H9 (cell line): Measurements from ENCODE around the gene HMCES. TPM values are rescaled to one million over a fixed set of nuclear protein-coding genes. Genes with fewer than 3 reads are reported as not detected.

Source experiments
- DNase-seq: peaks from one replicate; pipeline ENCODE4 v3.0.0-alpha.2; 2017
- H2AFZ ChIP-seq: one replicate; pipeline ENCODE4 v1.6.1; 2013; ENCODE audit warnings: mild to moderate bottlenecking, low read length, control low read depth, moderate library complexity
- H2AK5ac ChIP-seq: 2 replicates; pipeline ENCODE4 v1.6.1; 2013; ENCODE audit warnings: low read length, control low read depth, mixed read lengths; ENCODE audit not compliant: insufficient read length
- H2BK120ac ChIP-seq: one replicate; pipeline ENCODE4 v1.6.1; 2013; ENCODE audit warnings: low read depth, mild to moderate bottlenecking, low read length, control low read depth, inconsistent platforms; ENCODE audit not compliant: poor library complexity, severe bottlenecking
- H2BK12ac ChIP-seq: 2 replicates; pipeline ENCODE4 v1.6.1; 2013; ENCODE audit warnings: low read length, control low read depth, mixed read lengths, low read depth; ENCODE audit not compliant: insufficient read length
- H2BK15ac ChIP-seq: 2 replicates; pipeline ENCODE4 v1.6.1; 2013; ENCODE audit warnings: low read depth, low read length, control low read depth
- H2BK20ac ChIP-seq: one replicate; pipeline ENCODE4 v1.6.1; 2013; ENCODE audit warnings: low read depth, mild to moderate bottlenecking, low read length, control low read depth, inconsistent platforms; ENCODE audit not compliant: poor library complexity, severe bottlenecking
- H2BK5ac ChIP-seq: 2 replicates; pipeline ENCODE4 v1.6.1; 2013; ENCODE audit warnings: low read length, control low read depth, mixed read lengths; ENCODE audit not compliant: insufficient read length
- H3K14ac ChIP-seq: 2 replicates; pipeline ENCODE4 v1.6.1; 2013; ENCODE audit warnings: low read length, control low read depth; ENCODE audit not compliant: insufficient read depth
- H3K18ac ChIP-seq: 2 replicates; pipeline ENCODE4 v1.6.1; 2013; ENCODE audit warnings: low read depth, mild to moderate bottlenecking, mixed read lengths, low read length, control low read depth; ENCODE audit not compliant: insufficient read length
- H3K23ac ChIP-seq: 2 replicates; pipeline ENCODE4 v1.6.1; 2013; ENCODE audit warnings: low read length, control low read depth, mixed read lengths, low read depth; ENCODE audit not compliant: insufficient read length
- H3K23me2 ChIP-seq: 2 replicates; pipeline ENCODE4 v1.6.1; 2013; ENCODE audit warnings: low read depth, mild to moderate bottlenecking, mixed read lengths, low read length, control low read depth; ENCODE audit not compliant: insufficient read length, poor library complexity, severe bottlenecking
- H3K27ac ChIP-seq: 2 replicates; pipeline ENCODE4 v1.5.1; 2013; ENCODE audit warnings: low read length, control low read depth, mixed read lengths, low read depth; ENCODE audit not compliant: insufficient read length
- H3K27me3 ChIP-seq: 2 replicates; pipeline ENCODE4 v1.6.1; 2013; ENCODE audit warnings: low read length, control low read depth, inconsistent platforms; ENCODE audit not compliant: insufficient read depth
- H3K4ac ChIP-seq: 2 replicates; pipeline ENCODE4 v1.6.1; 2013; ENCODE audit warnings: low read depth, mild to moderate bottlenecking, control low read depth, inconsistent platforms, low read length, moderate library complexity
- H3K4me1 ChIP-seq: 2 replicates; pipeline ENCODE4 v1.6.1; 2013; ENCODE audit warnings: low read length, control low read depth, inconsistent platforms; ENCODE audit not compliant: insufficient read depth
- H3K4me2 ChIP-seq: 2 replicates; pipeline ENCODE4 v1.6.1; 2013; ENCODE audit warnings: low read length, control low read depth, mixed read lengths; ENCODE audit not compliant: insufficient read length, insufficient read depth
- H3K56ac ChIP-seq: 2 replicates; pipeline ENCODE4 v1.6.1; 2013; ENCODE audit warnings: low read depth, mild to moderate bottlenecking, mixed read lengths, low read length, control low read depth; ENCODE audit not compliant: insufficient read length
- H3K79me1 ChIP-seq: 2 replicates; pipeline ENCODE4 v1.6.1; 2013; ENCODE audit warnings: low read depth, mild to moderate bottlenecking, moderate library complexity, low read length, control low read depth, inconsistent platforms; ENCODE audit not compliant: insufficient read depth, poor library complexity, severe bottlenecking
- H3K79me2 ChIP-seq: 2 replicates; pipeline ENCODE4 v1.6.1; 2013; ENCODE audit warnings: low read length, control low read depth, inconsistent platforms; ENCODE audit not compliant: insufficient read depth
- H3K9ac ChIP-seq: 2 replicates; pipeline ENCODE4 v1.6.1; 2013; ENCODE audit warnings: low read length, control low read depth, mixed read lengths; ENCODE audit not compliant: insufficient read length; ENCODE audit errors: extremely low read depth
- H3K9me3 ChIP-seq: one replicate; pipeline ENCODE4 v1.6.1; 2013; ENCODE audit warnings: low read depth, low read length, inconsistent platforms; ENCODE audit not compliant: control insufficient read depth
- H3T11ph ChIP-seq: one replicate; pipeline ENCODE4 v1.6.1; 2013; ENCODE audit warnings: mild to moderate bottlenecking, low read length, control low read depth, inconsistent platforms
- H4K20me1 ChIP-seq: one replicate; pipeline ENCODE4 v1.6.1; 2013; ENCODE audit not compliant: control insufficient read depth, insufficient read length, insufficient read depth
- H4K5ac ChIP-seq: 2 replicates; pipeline ENCODE4 v1.6.1; 2013; ENCODE audit warnings: low read depth, mild to moderate bottlenecking, mixed read lengths, low read length, control low read depth; ENCODE audit not compliant: insufficient read length
- H4K8ac ChIP-seq: replicated peaks from 2 replicates; pipeline ENCODE4 v1.6.1; 2013; ENCODE audit warnings: low read length, control low read depth, mixed read lengths, low read depth; ENCODE audit not compliant: insufficient read length
- H4K91ac ChIP-seq: 2 replicates; pipeline ENCODE4 v1.6.1; 2013; ENCODE audit warnings: low read depth, mild to moderate bottlenecking, moderate library complexity, mixed read lengths, low read length, control low read depth; ENCODE audit not compliant: insufficient read length
- H3K27ac Mint-ChIP-seq, 3 experiments: 2 replicates in 2 of 3; 3 replicates in 1 of 3; pipeline ENCODE4 v1.8.0; 2020 to 2021; ENCODE audit warnings: mixed read lengths in 3 of 3, mild to moderate bottlenecking in 1 of 3, moderate library complexity in 1 of 3
- H3K27me3 Mint-ChIP-seq: 2 replicates; pipeline ENCODE4 v1.8.0; 2021; ENCODE audit warnings: low read depth, mild to moderate bottlenecking, moderate library complexity, mixed read lengths
- H3K36me3 Mint-ChIP-seq, 3 experiments: 2 replicates in 2 of 3; 3 replicates in 1 of 3; pipeline ENCODE4 v1.8.0; 2020 to 2021; ENCODE audit warnings: low read depth in 3 of 3, mixed read lengths in 3 of 3; ENCODE audit not compliant: insufficient read depth in 1 of 3
- H3K4me1 Mint-ChIP-seq, 2 experiments: 2 replicates each; pipeline ENCODE4 v1.8.0; 2020; ENCODE audit warnings: mixed read lengths in 2 of 2
- H3K4me3 Mint-ChIP-seq, 2 experiments: 2 replicates in 1 of 2; 3 replicates in 1 of 2; pipeline ENCODE4 v1.8.0; 2020 to 2021; ENCODE audit warnings: mild to moderate bottlenecking in 2 of 2, mixed read lengths in 2 of 2, moderate library complexity in 1 of 2
- H3K9me3 Mint-ChIP-seq, 2 experiments: 2 replicates in 1 of 2; 3 replicates in 1 of 2; pipeline ENCODE4 v1.8.0; 2020; ENCODE audit warnings: mild to moderate bottlenecking in 2 of 2, mixed read lengths in 2 of 2, moderate library complexity in 1 of 2
- CTCF ChIP-seq: fragments of 200-600 bp; sonication (generic); conservative IDR thresholded peaks from 3 replicates; pipeline ENCODE4 v1.8.0; 2021; ENCODE audit warnings: antibody characterized with exemption, mild to moderate bottlenecking
- WGBS: extraction: QIAGEN DNeasy Blood & Tissue Kit; methylation state at CpG from one replicate; pipeline ENCODE4 v1.1.7; 2013; ENCODE audit warnings: missing lambda C conversion rate, low lambda C conversion rate, mixed read lengths; ENCODE audit not compliant: insufficient read length; ENCODE audit errors: extremely low coverage; 5-methylcytosine and 5-hydroxymethylcytosine counted together
- total RNA-seq: library from RNA; stranded (reverse); gene quantifications from 2 replicates; pipeline ENCODE4 v1.2.1, GENCODE V29; 2021

HMCES gene
- total RNA-seq, 1 experiment from 2014 or later, result 52.4 TPM

DNA sequence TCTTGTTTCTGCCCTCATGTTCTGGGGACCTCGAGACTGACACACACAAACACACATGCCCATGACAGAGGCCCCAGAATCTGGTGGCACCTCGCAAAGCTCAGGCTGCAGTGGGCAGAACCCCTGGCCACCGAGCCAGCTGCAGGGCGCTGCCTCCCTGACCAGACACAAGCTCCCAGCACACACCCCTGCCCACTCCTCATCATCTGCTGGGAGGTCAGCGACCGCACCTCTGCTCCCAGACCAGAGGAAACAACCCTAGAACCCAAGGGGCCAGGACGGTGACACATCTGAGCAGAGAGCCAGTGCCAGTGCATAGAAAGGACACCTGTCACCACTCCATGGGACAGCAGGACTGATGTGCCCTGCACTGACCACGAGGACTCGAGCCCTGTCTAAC lies 43.2 kb downstream of the HMCES start:
- Histone ChIP-seq H2BK12ac (no peak overlapping the region), H3K4me1 (no peaks in the 10 kb centered on the region), H3K4me2 (no peak overlapping the region), H4K5ac (no peak overlapping the region), H3K79me2 (no peaks in the 10 kb centered on the region), H3K18ac (no peak overlapping the region), H2AK5ac (no peak overlapping the region), H4K8ac (no peak overlapping the region), H4K91ac (no peak overlapping the region), H3K79me1 (no peaks in the 10 kb centered on the region), H3K9ac (no peak overlapping the region), H2BK120ac (no peak overlapping the region), H2BK15ac (no peak overlapping the region), H3K4ac (no peak overlapping the region), H3K27me3 (no peaks in the 10 kb centered on the region), H3K9me3 (no peaks in the 10 kb centered on the region), H3K56ac (no peak overlapping the region), H2BK20ac (no peak overlapping the region), H3K23ac (no peak overlapping the region), H3K23me2 (no peaks in the 10 kb centered on the region), H2BK5ac (no peak overlapping the region), H3T11ph (no peak overlapping the region), H2AFZ (no peak overlapping the region), H3K14ac (no peak overlapping the region), H3K27ac (no peak overlapping the region), H4K20me1 (no peaks in the 10 kb centered on the region)
- no peak for DNase-seq
- no peak overlapping the region for H3K4me3 Mint-ChIP-seq
- no CpG with 5 or more reads among the region's 9 CpGs for WGBS
- peaks cover 3 to 20% (median 9%) of the 10 kb centered on the region in 3 experiments; a peak in 5 of 7 replicates for H3K36me3 Mint-ChIP-seq
- H3K9me3 Mint-ChIP-seq, result no peaks in the 10 kb centered on the region
- H3K27ac Mint-ChIP-seq, result no peak overlapping the region
- peaks cover 3% of the 10 kb centered on the region in 2 experiments; a peak in 1 of 4 replicates for H3K4me1 Mint-ChIP-seq
- no peak for TF ChIP-seq CTCF
- H3K27me3 Mint-ChIP-seq, result no peaks in the 10 kb centered on the region; the same call in none of the 2 replicates
